HG03097 (cell line): ENCODE measurements around the gene GLTP.
"Not testable (repeated sequence)": the region's sequence is repeated elsewhere in the genome, so short reads cannot be mapped to it uniquely, and the experiment has no call there.

Experiments used
- ATAC-seq: cut with Tn5 transposase; IDR thresholded peaks from one replicate; pipeline ENCODE4 v1.9.1; 2021; ENCODE audit not compliant: unreplicated experiment, low FRiP score

The GLTP gene

GRCh38 chr12:109879351-109880042 lies 844 bp downstream of the GLTP start:
- ATAC-seq, result no peak

GRCh38 chr12:109878749-109879148 lies 1.6 kb downstream of the GLTP start:
- ATAC-seq, result no peak

GRCh38 chr12:109878247-109878625 lies 2.1 kb downstream of the GLTP start:
- ATAC-seq, result no peak

- ATAC-seq, result no peak
These were observed 2.7 kb downstream of the GLTP start for GRCh38 chr12:109877504-109878246.

- ATAC-seq, result no peak
These were observed 3.9 kb downstream of the GLTP start for GRCh38 chr12:109876406-109876805.

- no peak for ATAC-seq
These were observed 4.7 kb downstream of the GLTP start for GRCh38 chr12:109875572-109876131.

GRCh38 chr12:109873653-109874052 lies 6.7 kb downstream of the GLTP start:
- no peak for ATAC-seq

- no peak for ATAC-seq
These were observed 8.6 kb downstream of the GLTP start for GRCh38 chr12:109871668-109872314.

GRCh38 chr12:109870648-109871047 lies 9.7 kb downstream of the GLTP start:
- ATAC-seq, result no peak

GRCh38 chr12:109868182-109869051 lies 11.9 kb downstream of the GLTP start:
- ATAC-seq, result no peak

GRCh38 chr12:109864916-109865315 lies 15.4 kb downstream of the GLTP start:
- ATAC-seq, result no peak

- ATAC-seq, result no peak
These were observed 16.3 kb downstream of the GLTP start for GRCh38 chr12:109863847-109864712.

- ATAC-seq, result not testable (repeated sequence)
These were observed 17.9 kb downstream of the GLTP start for GRCh38 chr12:109862491-109862890.

- ATAC-seq, result no peak
These were observed 18.5 kb downstream of the GLTP start for GRCh38 chr12:109861689-109862314.

- no peak for ATAC-seq
These were observed 19.4 kb downstream of the GLTP start for GRCh38 chr12:109860977-109861376.

- ATAC-seq, result no peak
These were observed 21.6 kb downstream of the GLTP start for GRCh38 chr12:109858764-109859163.

GRCh38 chr12:109857715-109858114 lies 22.6 kb downstream of the GLTP start:
- ATAC-seq, result no peak

- ATAC-seq, result no peak
These were observed 25.0 kb downstream of the GLTP start for GRCh38 chr12:109855377-109855776.

- ATAC-seq, result not testable (repeated sequence)
These were observed 29.8 kb downstream of the GLTP start for GRCh38 chr12:109850518-109850917.
